OCI-LY7 (cell line): ENCODE data around the gene SPDL1.

Experiments used
- EZH2phosphoT487 ChIP-seq: fragments of 200-600 bp; sonication (generic); IDR thresholded peaks from 2 replicates; pipeline ENCODE4 v1.6.1; 2018; ENCODE audit warnings: low read depth, borderline replicate concordance, mild to moderate bottlenecking, mixed run types, antibody characterized with exemption, low read length, moderate library complexity, mixed read lengths
- TF ChIP-seq, protein P1 (sequence below): fragments of 200-600 bp; sonication (generic); conservative IDR thresholded peaks from 2 replicates; pipeline ENCODE4 v1.5.1; 2014; ENCODE audit warnings: mild to moderate bottlenecking, antibody characterized with exemption, low read length, moderate library complexity, mixed read lengths

- TF ChIP-seq, protein P1, sequence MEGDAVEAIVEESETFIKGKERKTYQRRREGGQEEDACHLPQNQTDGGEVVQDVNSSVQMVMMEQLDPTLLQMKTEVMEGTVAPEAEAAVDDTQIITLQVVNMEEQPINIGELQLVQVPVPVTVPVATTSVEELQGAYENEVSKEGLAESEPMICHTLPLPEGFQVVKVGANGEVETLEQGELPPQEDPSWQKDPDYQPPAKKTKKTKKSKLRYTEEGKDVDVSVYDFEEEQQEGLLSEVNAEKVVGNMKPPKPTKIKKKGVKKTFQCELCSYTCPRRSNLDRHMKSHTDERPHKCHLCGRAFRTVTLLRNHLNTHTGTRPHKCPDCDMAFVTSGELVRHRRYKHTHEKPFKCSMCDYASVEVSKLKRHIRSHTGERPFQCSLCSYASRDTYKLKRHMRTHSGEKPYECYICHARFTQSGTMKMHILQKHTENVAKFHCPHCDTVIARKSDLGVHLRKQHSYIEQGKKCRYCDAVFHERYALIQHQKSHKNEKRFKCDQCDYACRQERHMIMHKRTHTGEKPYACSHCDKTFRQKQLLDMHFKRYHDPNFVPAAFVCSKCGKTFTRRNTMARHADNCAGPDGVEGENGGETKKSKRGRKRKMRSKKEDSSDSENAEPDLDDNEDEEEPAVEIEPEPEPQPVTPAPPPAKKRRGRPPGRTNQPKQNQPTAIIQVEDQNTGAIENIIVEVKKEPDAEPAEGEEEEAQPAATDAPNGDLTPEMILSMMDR = no peak
- TF ChIP-seq EZH2phosphoT487 = no peak
These were observed 48.6 kb upstream of the SPDL1 start for GRCh38 chr5:169534939-169535338.
